GM23248 (cell line): ENCODE results near the gene CACNA1D. TPM values are rescaled to one million over a fixed set of nuclear protein-coding genes. Genes with fewer than 3 reads are reported as not detected.

Experiments
- DNase-seq: peaks from one replicate; pipeline ENCODE4 v3.0.0-alpha.2; 2015
- H2AFZ ChIP-seq: fragments of 200-600 bp; sonication (generic); 2 replicates; pipeline ENCODE4 v1.6.1; 2016; ENCODE audit warnings: antibody characterized with exemption
- H3F3A ChIP-seq: fragments of 200-600 bp; sonication (generic); 2 replicates; pipeline ENCODE4 v1.6.1; 2016; ENCODE audit warnings: mild to moderate bottlenecking, antibody characterized with exemption, mixed run types; ENCODE audit not compliant: insufficient read depth
- H3K27ac ChIP-seq: fragments of 200-600 bp; sonication (generic); 2 replicates; pipeline ENCODE4 v1.5.1; 2016; ENCODE audit warnings: mild to moderate bottlenecking
- H3K27me3 ChIP-seq: fragments of 200-600 bp; sonication (generic); replicated peaks from 2 replicates; pipeline ENCODE4 v1.6.1; 2016; ENCODE audit warnings: mild to moderate bottlenecking; ENCODE audit not compliant: insufficient read depth
- H3K36me3 ChIP-seq: fragments of 200-600 bp; sonication (generic); 2 replicates; pipeline ENCODE4 v1.6.1; 2016; ENCODE audit warnings: low read depth, mild to moderate bottlenecking
- H3K4me1 ChIP-seq: fragments of 200-600 bp; sonication (generic); 2 replicates; pipeline ENCODE4 v1.6.1; 2016; ENCODE audit warnings: mild to moderate bottlenecking; ENCODE audit not compliant: insufficient read depth
- H3K4me2 ChIP-seq: fragments of 200-600 bp; sonication (generic); one replicate; pipeline ENCODE4 v1.6.1; 2016; ENCODE audit warnings: mild to moderate bottlenecking; ENCODE audit not compliant: unreplicated experiment
- H3K4me3 ChIP-seq: fragments of 200-600 bp; sonication (generic); 2 replicates; pipeline ENCODE4 v1.5.1; 2016; ENCODE audit warnings: mild to moderate bottlenecking
- H3K79me2 ChIP-seq: fragments of 200-600 bp; sonication (generic); 2 replicates; pipeline ENCODE4 v1.6.1; 2016; ENCODE audit warnings: mild to moderate bottlenecking; ENCODE audit not compliant: insufficient read depth
- H3K9ac ChIP-seq: fragments of 200-600 bp; sonication (generic); 2 replicates; pipeline ENCODE4 v1.6.1; 2016; ENCODE audit warnings: mild to moderate bottlenecking
- H3K9me2 ChIP-seq: fragments of 200-600 bp; sonication (generic); 2 replicates; pipeline ENCODE4 v1.6.1; 2016; ENCODE audit warnings: mixed run types, mild to moderate bottlenecking, moderate library complexity; ENCODE audit not compliant: insufficient read depth
- H3K9me3 ChIP-seq: fragments of 200-600 bp; sonication (generic); one replicate; pipeline ENCODE4 v1.6.1; 2017; ENCODE audit warnings: low read depth
- H4K20me1 ChIP-seq: fragments of 200-600 bp; sonication (generic); 2 replicates; pipeline ENCODE4 v1.6.0; 2016; ENCODE audit not compliant: insufficient read depth
- EZH2 ChIP-seq: fragments of 200-600 bp; sonication (generic); IDR thresholded peaks from 2 replicates; pipeline ENCODE4 v1.6.1; 2018; ENCODE audit warnings: antibody characterized with exemption, mild to moderate bottlenecking; ENCODE audit not compliant: insufficient read depth, poor library complexity, severe bottlenecking
- EZH2phosphoT487 ChIP-seq: fragments of 200-600 bp; sonication (generic); IDR thresholded peaks from 2 replicates; pipeline ENCODE4 v1.6.1; 2018; ENCODE audit warnings: antibody characterized with exemption, moderate library complexity, mild to moderate bottlenecking, low read depth; ENCODE audit not compliant: insufficient read depth
- WGBS, 2 experiments: methylation state at CpG; one replicate each; pipeline ENCODE4 v1.1.6; 2015 to 2017; ENCODE audit warnings: low lambda C conversion rate in 2 of 2, low coverage in 1 of 2; ENCODE audit errors: missing lambda C conversion rate in 2 of 2; 5-methylcytosine and 5-hydroxymethylcytosine counted together
- in situ Hi-C: fragments of 300-500 bp; cut with MboI; formaldehyde crosslinking; loops from 2 replicates; pipeline ENCODE4 v1.15.0; 2020
- polyA plus RNA-seq: library from polyadenylated mRNA; unstranded; fragments of >200 nt; fragmentation: Nextera tagmentation; extraction: Ambion mirVana; gene quantifications from 2 replicates; pipeline ENCODE4 v1.2.1, GENCODE V29; 2016
- total RNA-seq: library from RNA; depleted of rRNA; stranded (reverse); fragments of >200 nt; shearing (Covaris generic); gene quantifications from 2 replicates; pipeline ENCODE4 v1.2.3, GENCODE V29; 2014

Gene CACNA1D
- total and polyA plus RNA-seq, 2 experiments from 2014 or later: not detected

DNA sequence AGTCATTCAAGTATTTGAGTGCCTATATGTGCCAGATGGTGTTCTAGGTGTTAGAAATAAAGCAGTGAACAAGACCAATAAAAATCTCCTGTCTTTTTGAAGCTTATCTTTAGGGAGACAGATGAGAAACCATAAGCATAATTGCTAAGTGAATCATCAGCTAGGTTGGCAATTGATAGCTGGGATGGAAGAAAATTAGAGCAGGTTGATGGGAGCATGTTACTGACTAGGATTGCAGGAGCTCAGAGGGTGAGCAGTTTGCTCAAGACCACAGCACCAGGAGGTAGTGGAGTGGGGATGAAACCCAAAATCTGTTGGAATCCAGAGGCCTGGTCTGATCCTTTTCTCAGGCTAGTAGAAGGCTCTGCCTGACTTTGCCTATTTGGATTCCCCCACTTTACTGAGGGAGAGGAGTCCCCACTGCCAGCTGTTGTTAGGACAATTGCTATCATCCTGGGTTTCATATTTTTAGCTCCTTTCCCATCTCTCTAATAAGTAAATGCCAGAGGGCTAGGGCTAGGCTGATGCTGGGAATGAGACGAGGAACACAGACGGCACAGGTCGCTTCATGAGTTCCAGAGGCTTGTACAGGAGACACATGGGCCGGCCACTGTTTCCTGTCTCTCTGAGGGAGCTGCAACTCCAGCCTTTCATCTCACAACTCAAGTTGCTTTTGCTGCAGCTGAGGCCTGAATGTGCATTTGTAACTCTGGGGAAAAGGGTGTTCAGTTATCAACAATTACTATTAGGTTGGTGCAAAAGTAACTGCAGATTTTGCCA is 102.9 kb downstream of the CACNA1D start:
- Histone ChIP-seq H2AFZ (no peak overlapping the region), H3K9ac (no peak overlapping the region), H3K79me2 (no peaks in the 10 kb centered on the region), H3K9me3 (no peaks in the 10 kb centered on the region), H3K36me3 (no peaks in the 10 kb centered on the region), H3K27ac (no peak overlapping the region), H4K20me1 (no peaks in the 10 kb centered on the region), H3K4me2 (no peak overlapping the region), H3K27me3 (peaks cover 3% of the 10 kb centered on the region; the same call in 1 of the 2 replicates), H3F3A (no peaks in the 10 kb centered on the region), H3K9me2 (no peaks in the 10 kb centered on the region), H3K4me1 (no peaks in the 10 kb centered on the region), H3K4me3 (no peak overlapping the region)
- in situ Hi-C loops: no loop called here
- no peak for TF ChIP-seq EZH2phosphoT487
- no peak for TF ChIP-seq EZH2
- 40 to 49% methylated on average over 4 of the region's 4 CpGs for WGBS, 2 experiments
- DNase-seq: no peak

DNA sequence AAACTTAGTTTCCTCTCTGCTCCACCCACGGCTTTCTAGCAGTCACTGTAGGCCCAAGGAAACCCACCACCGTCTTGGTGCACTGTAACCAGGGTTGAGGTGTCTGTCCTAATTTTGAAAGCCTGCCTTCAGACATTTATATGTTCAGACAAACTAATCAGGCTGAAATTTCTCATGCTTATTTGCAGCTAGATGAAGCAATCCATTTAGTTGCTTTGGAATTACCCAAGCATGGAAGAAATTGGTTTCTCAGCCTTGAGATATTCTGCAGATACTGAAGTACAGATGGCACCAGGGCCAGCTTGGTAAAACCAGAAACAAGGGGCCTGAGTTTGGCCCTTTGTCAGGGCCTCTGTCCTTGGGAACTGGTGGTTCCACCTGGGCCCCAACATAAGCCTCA is 105.4 kb downstream of the CACNA1D start:
- 29 to 32% methylated on average over 2 of the region's 2 CpGs for whole genome bisulfite sequencing, 2 experiments
- Histone ChIP-seq H3K9me3 (no peaks in the 10 kb centered on the region), H3F3A (no peaks in the 10 kb centered on the region), H3K36me3 (no peaks in the 10 kb centered on the region), H3K27me3 (peaks cover 8% of the 10 kb centered on the region; the same call in 1 of the 2 replicates), H3K27ac (no peak overlapping the region), H2AFZ (no peak overlapping the region), H3K4me2 (no peak overlapping the region), H4K20me1 (no peaks in the 10 kb centered on the region), H3K9ac (no peak overlapping the region), H3K79me2 (no peaks in the 10 kb centered on the region), H3K9me2 (no peaks in the 10 kb centered on the region), H3K4me3 (no peak overlapping the region), H3K4me1 (no peaks in the 10 kb centered on the region)
- DNase-seq: no peak
- TF ChIP-seq EZH2: no peak
- no peak for TF ChIP-seq EZH2phosphoT487
- in situ Hi-C loops: no loop called here

DNA sequence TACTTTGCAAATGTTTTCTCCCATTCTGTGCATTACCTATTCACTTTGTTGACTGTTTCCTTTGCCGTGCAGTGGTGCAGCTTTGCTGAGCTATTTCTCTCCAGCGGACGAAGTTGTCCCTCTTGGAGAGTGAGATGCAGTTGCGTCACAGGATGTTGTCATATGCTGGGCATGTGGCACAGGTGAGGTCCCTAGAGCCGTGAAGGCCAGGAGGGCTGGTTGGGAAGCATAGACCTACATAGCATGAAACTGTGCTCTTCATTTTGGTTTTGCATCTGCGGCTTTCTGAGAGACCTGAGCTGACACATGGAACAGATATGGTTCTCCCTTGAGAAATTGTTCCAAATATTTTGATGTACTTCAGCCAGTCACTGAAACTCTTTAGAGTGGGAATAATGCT is 108.5 kb downstream of the CACNA1D start:
- in situ Hi-C loops: no loop called here
- no peak for DNase-seq
- Histone ChIP-seq H3K4me3 (no peak overlapping the region), H3K9me2 (no peaks in the 10 kb centered on the region), H3K27ac (no peak overlapping the region), H3K4me1 (no peaks in the 10 kb centered on the region), H3K36me3 (no peaks in the 10 kb centered on the region), H3K79me2 (no peaks in the 10 kb centered on the region), H3K4me2 (no peak overlapping the region), H2AFZ (no peak overlapping the region), H3K9me3 (no peaks in the 10 kb centered on the region), H3K9ac (no peak overlapping the region), H4K20me1 (no peaks in the 10 kb centered on the region), H3F3A (no peaks in the 10 kb centered on the region), H3K27me3 (peaks cover 8% of the 10 kb centered on the region; the same call in 1 of the 2 replicates)
- 40 to 42% methylated on average over 6 of the region's 6 CpGs for WGBS, 2 experiments
- TF ChIP-seq EZH2 (no peak), EZH2phosphoT487 (no peak)

DNA sequence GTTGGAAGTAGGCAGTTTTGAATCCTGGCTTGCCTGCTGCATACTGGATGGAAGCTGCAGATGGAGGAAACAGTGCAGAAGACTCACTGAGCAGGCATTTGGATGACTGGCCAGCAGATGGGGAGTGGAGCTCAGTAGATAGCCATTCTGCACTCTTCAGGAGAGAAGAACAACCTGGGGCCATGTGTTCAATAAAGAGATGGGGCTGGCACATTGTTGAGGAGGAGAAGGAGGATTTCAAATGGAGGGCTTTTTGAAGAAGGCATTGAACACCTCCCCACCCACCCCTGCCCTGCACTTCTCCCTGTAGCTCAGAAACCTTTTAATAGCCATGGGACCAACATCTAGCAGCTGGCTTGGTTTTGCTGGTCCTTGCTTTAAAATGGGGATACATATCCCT is 109.8 kb downstream of the CACNA1D start:
- no peaks in the 10 kb centered on the region for H3K79me2 ChIP-seq
- no peaks in the 10 kb centered on the region for H3K9me2 ChIP-seq
- TF ChIP-seq EZH2 (no peak), EZH2phosphoT487 (no peak)
- H3K9ac ChIP-seq: no peak overlapping the region
- H3K4me3 ChIP-seq: no peak overlapping the region
- in situ Hi-C loops: no loop called here
- no peak for DNase-seq
- H4K20me1 ChIP-seq: no peaks in the 10 kb centered on the region
- no peak overlapping the region for H3K4me2 ChIP-seq
- H2AFZ ChIP-seq: no peak overlapping the region
- H3K27ac ChIP-seq: no peak overlapping the region
- no peaks in the 10 kb centered on the region for H3K4me1 ChIP-seq
- H3F3A ChIP-seq: no peaks in the 10 kb centered on the region
- no peaks in the 10 kb centered on the region for H3K36me3 ChIP-seq
- peaks cover 8% of the 10 kb centered on the region; the same call in 1 of the 2 replicates for H3K27me3 ChIP-seq
- no peaks in the 10 kb centered on the region for H3K9me3 ChIP-seq
